A549 treated with CpdA at 1 μM for 4 hours (cell line): ENCODE measurements around the gene MS4A10. TPM values are rescaled to one million over a fixed set of nuclear protein-coding genes. Genes with fewer than 3 reads are reported as not detected.

Source experiments
- total RNA-seq: library from RNA; stranded (reverse); fragments of 200-300 nt; extraction: Qiagen RNA extraction; gene quantifications from 5 replicates; pipeline ENCODE4 v1.2.3, GENCODE V29; 2022; ENCODE audit warnings: low read depth

Gene MS4A10
- total RNA-seq, result not detected in 5 replicates

DNA sequence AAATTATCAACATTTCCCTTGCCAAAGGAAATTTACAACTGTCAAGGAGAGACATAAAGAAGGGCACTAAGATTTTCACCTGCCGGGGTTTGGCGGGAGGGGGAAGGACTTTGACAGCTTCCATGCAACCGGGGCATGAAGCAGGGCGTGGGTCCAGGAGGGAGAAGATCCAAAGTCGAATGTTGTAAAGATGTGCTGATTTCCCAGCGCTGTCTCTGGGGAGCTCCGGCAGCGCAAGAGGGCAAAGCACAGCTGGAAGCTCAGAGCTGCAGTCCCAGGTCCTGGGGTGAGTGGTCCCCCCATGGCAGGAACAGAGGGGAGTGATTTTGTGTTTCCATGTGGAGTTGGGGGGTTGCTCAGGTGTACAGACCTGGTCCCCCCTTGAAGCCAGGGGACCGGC lies at the start of gene MS4A10:
Gene MS4A10, plus strand, starts transcription at position 198 of the 400 bp plus-strand sequence. CDS start 5,003 bp downstream, outside the sequence.

DNA sequence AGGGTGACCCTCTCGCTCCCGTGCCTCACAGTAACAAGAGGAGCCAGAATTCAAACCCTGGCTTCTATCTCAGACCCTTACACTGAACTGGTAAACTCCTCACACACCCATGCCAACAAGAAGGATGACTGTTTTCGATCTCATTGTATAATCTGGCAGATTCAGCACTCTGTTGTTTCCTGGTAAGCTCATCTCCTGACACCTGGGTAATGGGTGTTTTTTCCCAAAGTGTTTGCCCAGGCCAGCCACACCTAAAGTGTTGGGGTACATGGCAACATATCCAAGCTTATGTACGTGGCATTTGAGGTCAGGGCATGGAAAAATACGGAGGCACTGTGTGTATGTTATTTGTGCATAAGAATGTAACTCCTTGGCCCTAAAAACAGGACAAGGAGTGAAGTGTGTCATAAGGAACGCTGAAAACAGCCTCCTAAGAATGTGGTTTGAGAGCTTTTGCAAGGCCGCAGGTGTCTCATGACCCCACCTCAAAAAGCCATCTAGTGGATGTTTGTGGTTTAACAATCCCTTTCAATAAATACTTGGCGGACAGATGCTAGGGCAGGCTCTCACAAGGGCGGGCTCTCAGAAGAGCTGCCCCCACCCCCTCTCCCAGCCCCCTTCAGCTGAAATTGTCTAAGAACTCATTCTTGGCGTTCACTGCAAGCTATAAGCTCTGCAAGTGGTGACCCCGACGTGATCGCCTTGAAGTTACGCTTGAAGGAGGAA lies 28.7 kb upstream of the MS4A10 start, which contains the start of gene MS4A15:
Gene MS4A15, plus strand, starts transcription at position 561 of the 726 bp plus-strand sequence. CDS start 6,867 bp downstream, outside the sequence.

DNA sequence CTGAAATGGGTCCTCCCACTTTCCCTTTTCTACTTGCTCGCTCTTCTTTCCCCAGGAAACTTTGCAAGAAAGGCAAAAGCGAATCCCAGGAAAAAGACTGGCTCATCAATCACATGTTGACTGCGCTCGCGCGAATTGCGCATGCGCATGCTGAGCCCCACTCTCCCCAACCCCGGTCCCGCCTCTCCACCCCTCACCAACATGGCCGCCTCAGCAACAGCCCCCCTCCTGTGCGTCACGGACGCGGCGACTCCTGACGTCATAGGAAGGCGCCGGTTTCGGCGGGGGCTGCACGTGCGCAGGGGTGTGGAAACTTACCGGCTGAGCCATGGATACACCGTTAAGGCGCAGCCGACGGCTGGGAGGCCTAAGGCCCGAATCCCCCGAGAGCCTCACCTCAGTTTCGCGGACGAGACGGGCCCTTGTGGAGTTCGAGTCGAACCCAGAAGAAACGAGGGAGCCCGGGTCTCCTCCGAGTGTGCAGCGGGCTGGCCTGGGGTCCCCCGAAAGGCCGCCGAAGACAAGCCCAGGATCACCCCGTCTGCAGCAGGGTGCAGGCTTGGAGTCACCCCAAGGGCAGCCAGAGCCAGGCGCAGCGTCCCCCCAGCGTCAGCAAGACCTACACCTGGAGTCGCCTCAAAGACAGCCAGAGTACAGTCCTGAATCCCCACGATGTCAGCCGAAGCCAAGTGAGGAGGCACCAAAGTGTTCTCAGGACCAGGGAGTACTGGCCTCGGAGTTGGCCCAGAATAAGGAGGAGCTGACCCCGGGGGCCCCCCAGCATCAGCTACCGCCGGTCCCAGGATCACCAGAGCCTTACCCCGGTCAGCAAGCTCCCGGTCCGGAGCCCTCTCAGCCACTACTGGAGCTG lies 56.9 kb downstream of the MS4A10 start, which contains the start of gene CCDC86:
Gene CCDC86, plus strand, starts transcription at position 317 of the 871 bp plus-strand sequence. Its CDS starts 12 bp downstream, at position 329.

Other genes with a start within 250 kb of the MS4A10 start
- gene MS4A8, start 85.7 kb upstream of the MS4A10 start, total RNA-seq, result not detected in 5 replicates
- not detected in 5 replicates for gene MS4A18, start 60.6 kb upstream of the MS4A10 start, total RNA-seq
- not detected in 5 replicates for gene MS4A15, start 28.5 kb upstream of the MS4A10 start, total RNA-seq
- 83.6 to 113 TPM (median 100 TPM) in 5 replicates for gene CCDC86, start 56.8 kb downstream of the MS4A10 start, total RNA-seq
- 0.04 to 0.08 TPM in 2 of 5 replicates, not detected in the others for gene PTGDR2, start 70.6 kb downstream of the MS4A10 start, total RNA-seq
- gene ZP1, start 82.2 kb downstream of the MS4A10 start, total RNA-seq, result 0.11 to 0.23 TPM (median 0.16 TPM) in 4 of 5 replicates, not detected in the other
- 161 to 201 TPM (median 198 TPM) in 5 replicates for gene PRPF19, start 121.3 kb downstream of the MS4A10 start, total RNA-seq
- 99.5 to 133 TPM (median 128 TPM) in 5 replicates for gene TMEM109, start 128.8 kb downstream of the MS4A10 start, total RNA-seq
- 124 to 192 TPM (median 185 TPM) in 5 replicates for gene TMEM132A, start 139.1 kb downstream of the MS4A10 start, total RNA-seq
- gene SLC15A3, start 166.8 kb downstream of the MS4A10 start, total RNA-seq, result not detected in 5 replicates
- gene CD6, start 186.3 kb downstream of the MS4A10 start, total RNA-seq, result 0.10 to 0.64 TPM (median 0.27 TPM) in 5 replicates